Measurements from ENCODE around the gene TRAF3IP1.
"Not testable (repeated sequence)": the region's sequence is repeated elsewhere in the genome, so short reads cannot be mapped to it uniquely, and the experiment has no call there.

Gene TRAF3IP1

GRCh38 chr2:238433300-238433915 is 113.1 kb downstream of the TRAF3IP1 start:
- DNase-seq: no peak

DNA sequence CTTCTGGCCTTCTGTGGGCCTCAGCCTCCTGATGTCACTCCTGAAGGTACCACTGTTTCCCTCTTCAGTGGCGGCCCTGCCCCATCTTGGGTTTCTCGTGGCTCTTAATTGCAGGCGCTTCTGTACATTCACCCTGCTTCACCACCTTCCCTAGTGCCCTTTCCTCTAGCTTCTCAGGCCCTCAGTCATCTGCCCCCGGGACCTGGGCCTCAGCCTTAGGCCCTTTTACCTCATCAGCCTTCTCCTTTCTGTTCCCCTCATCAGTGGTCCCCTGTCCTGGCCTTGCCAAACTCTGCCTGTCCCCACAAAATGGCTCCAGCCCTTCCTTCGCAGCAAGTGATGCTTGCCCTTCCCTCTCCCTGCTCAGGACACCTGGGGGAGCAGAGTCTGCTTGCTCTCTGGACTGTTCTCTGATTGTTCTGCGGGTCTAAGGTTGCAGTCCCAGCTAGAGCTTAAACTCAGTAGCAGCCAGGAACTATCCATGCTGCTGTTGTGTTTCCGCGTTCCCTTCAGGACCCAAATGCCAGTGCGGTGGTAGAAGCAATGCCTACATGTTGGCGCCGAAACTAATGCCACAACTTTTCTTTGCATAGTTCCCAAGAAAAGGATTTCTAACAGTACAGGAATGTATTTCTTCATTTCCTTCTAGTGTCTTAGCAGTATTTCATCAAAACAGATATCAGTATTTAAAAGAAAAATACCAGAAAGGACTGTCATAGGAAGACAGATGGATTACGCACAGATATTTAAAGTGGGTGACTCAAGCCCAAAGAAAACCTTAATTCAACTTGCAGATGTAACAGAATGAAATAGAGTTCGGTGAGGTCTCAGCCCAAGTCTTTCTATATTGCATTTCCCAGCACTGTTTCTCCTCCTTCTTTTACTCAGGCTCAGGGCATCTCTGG is 113.9 kb downstream of the TRAF3IP1 start:
- DNase-seq: no peak

- DNase-seq: no peak
Measured at GRCh38 chr2:238434846-238435751, 114.8 kb downstream of the TRAF3IP1 start.

- no peak for DNase-seq
Measured at GRCh38 chr2:238435752-238436096, 115.4 kb downstream of the TRAF3IP1 start.

GRCh38 chr2:238438856-238439849 is 118.8 kb downstream of the TRAF3IP1 start:
- DNase-seq: no peak

GRCh38 chr2:238439917-238440316 is 119.6 kb downstream of the TRAF3IP1 start:
- no peak for DNase-seq

GRCh38 chr2:238440331-238440730 is 120.0 kb downstream of the TRAF3IP1 start:
- DNase-seq: no peak

GRCh38 chr2:238440767-238441166 is 120.4 kb downstream of the TRAF3IP1 start:
- no peak for DNase-seq

GRCh38 chr2:238441262-238442114 is 121.2 kb downstream of the TRAF3IP1 start:
- DNase-seq: no peak

DNA sequence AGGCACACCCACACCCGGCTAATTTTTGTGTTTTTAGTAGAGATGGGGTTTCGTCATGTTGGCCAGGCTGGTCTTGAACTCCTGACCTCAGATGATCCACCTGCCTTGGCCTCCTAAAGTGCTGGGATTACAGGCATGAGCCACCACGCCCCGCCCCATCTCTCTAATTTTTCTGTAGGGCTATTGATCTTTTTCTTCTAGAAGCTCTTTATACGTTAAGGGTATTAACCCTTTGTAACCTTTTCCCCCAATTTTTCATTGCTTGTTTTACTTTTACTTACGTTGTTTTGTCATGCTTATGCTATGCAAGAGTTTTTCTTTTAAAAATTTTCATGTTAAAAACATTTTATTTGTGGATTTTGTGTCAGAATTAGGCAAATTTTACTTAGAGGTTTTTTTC is 121.9 kb downstream of the TRAF3IP1 start:
- DNase-seq: not testable (repeated sequence)

GRCh38 chr2:238444242-238444641 is 123.9 kb downstream of the TRAF3IP1 start:
- no peak for DNase-seq

- DNase-seq: no peak
Measured at GRCh38 chr2:238445409-238446190, 125.3 kb downstream of the TRAF3IP1 start.

DNA sequence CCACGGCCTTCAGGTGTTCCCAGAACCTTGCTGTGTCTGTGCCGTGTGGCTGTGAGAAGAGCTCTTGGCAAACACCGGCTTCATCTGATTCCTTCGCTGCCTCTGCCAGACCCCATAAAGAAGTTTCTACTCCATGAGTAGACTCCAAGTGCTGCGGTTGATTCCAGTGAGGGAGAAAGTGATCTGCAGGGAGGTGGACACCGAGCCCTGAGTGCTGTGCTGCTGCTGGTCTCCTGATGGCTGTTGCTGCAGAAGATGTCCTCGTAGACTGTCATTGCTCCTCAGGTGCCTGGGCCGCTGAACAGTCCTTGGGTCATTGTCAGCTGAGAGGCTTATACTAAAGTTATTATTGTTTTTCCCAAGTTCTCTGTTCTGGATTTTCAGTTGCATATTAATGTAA is 126.1 kb downstream of the TRAF3IP1 start:
- DNase-seq: no peak

DNA sequence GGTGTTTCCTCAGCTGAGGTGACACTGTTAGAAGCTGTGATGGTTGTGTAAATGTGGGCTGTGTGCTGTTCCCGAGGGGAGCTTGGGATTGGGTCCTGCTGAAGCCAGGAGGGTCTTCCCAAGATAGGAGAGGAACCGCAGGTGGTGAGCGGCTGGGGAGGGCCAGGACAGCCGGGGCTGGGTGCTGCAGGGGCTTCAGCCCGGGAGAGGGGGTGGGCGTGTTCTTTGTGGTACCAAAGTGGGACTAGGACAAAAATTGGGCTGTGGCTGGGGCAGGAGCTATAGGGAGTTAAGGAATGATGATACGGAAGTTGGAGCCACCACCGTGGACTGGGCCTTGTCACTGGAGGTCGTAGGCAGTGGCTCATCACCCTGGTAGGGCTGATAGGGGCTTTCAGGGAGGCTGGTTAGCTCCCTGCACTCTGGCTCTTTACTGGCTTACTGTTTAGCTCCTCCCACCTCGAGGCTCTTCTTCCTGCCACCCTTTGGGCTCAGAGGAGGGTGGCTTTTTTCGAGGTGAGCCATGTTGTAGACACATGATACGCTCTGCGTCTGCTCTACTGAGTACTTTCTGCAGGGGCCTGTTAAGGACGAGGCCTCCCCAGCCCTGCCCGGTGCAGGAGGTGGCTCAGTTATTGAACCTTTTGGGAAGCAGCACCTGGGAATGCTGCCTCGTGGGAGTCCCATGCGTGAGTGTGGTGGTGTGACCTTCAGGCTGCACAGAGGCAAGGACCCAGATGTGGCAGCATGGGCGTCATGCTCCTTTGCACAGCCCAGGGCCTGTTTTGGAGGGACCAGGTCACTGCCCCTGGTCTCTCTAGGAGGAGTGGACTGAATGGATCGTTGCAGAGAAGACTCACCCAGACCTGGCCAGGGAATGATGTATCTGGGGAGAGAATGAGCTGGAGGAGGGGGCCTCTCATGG is 128.0 kb downstream of the TRAF3IP1 start:
- no peak for DNase-seq

GRCh38 chr2:238449241-238449640 is 128.9 kb downstream of the TRAF3IP1 start:
- DNase-seq: no peak

GRCh38 chr2:238449909-238450417 is 129.6 kb downstream of the TRAF3IP1 start:
- no peak for DNase-seq

GRCh38 chr2:238450440-238450861 is 130.1 kb downstream of the TRAF3IP1 start:
- no peak for DNase-seq
